BJ (cell line): ENCODE measurements around the gene MINAR1. TPM values are rescaled to one million over a fixed set of nuclear protein-coding genes. Genes with fewer than 3 reads are reported as not detected.

Experiments
- CTCF ChIA-PET: fragments of 350-600 bp; formaldehyde crosslinking; extraction: SDS; loops from one replicate; lab custom pipeline; 2021; ENCODE audit warnings: antibody characterized with exemption, inconsistent platforms; lab: Yijun Ruan, JAX
- POLR2A ChIA-PET: fragments of 300-600 bp; sonication (Branson Sonifier 250); formaldehyde crosslinking; extraction: SDS; loops from one replicate; lab custom pipeline; 2021; ENCODE audit warnings: antibody characterized with exemption; lab: Charles Lee
- DNase-seq: peaks from one replicate; pipeline ENCODE4 v3.0.0-alpha.2; 2011; ENCODE audit warnings: low read depth
- H3K27me3 ChIP-seq: 2 replicates; pipeline ENCODE4 v1.6.0; 2011; ENCODE audit warnings: low read length; ENCODE audit not compliant: control insufficient read depth, insufficient read depth
- H3K36me3 ChIP-seq: 2 replicates; pipeline ENCODE4 v1.5.1; 2011; ENCODE audit warnings: low read length; ENCODE audit not compliant: control insufficient read depth, insufficient read depth
- H3K4me3 ChIP-seq: 2 replicates; pipeline ENCODE4 v1.5.1; 2011; ENCODE audit warnings: low read depth, mild to moderate bottlenecking, control low read depth, low read length
- CTCF ChIP-seq: IDR thresholded peaks from 2 replicates; pipeline ENCODE4 v1.5.1; 2011; ENCODE audit warnings: low read depth, mild to moderate bottlenecking, control low read depth, inconsistent platforms, low read length, moderate library complexity; ENCODE audit not compliant: insufficient read depth
- polyA plus RNA-seq: library from polyadenylated mRNA; depleted of rRNA; stranded (reverse); fragments of >200 nt; gene quantifications from 2 replicates; pipeline ENCODE4 v1.2.3, GENCODE V29; 2011

Gene MINAR1
- polyA plus RNA-seq, 1 experiment, result 0.37 TPM

GRCh38 chr15:79455361-79455760 is 23.2 kb downstream of the MINAR1 start:
- POLR2A ChIA-PET, result interaction anchor here (0.6 kb wide), 1 partner anchor 374 kb away, joined by 4 read pairs; no protein-coding TSS in a partner anchor
- Histone ChIP-seq H3K36me3 (no peaks in the 10 kb centered on the region), H3K4me3 (no peak overlapping the region), H3K27me3 (no peaks in the 10 kb centered on the region)
- CTCF ChIA-PET, result no interaction called here
- DNase-seq, result no peak
- no peak for TF ChIP-seq CTCF

- ChIA-PET CTCF (no interaction called here), POLR2A (no interaction called here)
- Histone ChIP-seq H3K4me3 (no peak overlapping the region), H3K36me3 (no peaks in the 10 kb centered on the region), H3K27me3 (no peaks in the 10 kb centered on the region)
- no peak for TF ChIP-seq CTCF
- no peak for DNase-seq
Observed at GRCh38 chr15:79455943-79456342, 23.8 kb downstream of the MINAR1 start.

DNA sequence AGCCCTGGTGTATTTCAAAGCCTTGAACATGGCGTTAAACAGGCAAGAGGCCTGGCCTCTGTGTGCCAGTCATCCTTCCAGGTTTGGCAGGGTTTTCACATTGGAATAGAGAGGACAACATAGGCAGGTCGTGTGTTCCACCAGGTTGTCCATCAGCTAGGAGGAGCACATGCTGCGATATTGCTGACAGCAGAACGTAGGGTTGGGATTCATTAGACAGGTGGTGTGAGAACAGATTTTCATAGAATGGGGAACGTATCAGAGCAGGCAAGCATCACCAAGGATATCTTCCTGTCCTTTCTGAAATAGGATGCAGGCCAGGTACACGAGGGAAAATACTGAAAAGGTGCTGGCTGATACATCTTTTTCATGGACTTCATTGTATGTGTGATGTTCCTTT is 26.4 kb downstream of the MINAR1 start:
- DNase-seq, result no peak
- no peaks in the 10 kb centered on the region for H3K36me3 ChIP-seq
- ChIA-PET CTCF (no interaction called here), POLR2A (no interaction called here)
- H3K4me3 ChIP-seq, result no peak overlapping the region
- no peak for TF ChIP-seq CTCF
- H3K27me3 ChIP-seq, result no peaks in the 10 kb centered on the region

GRCh38 chr15:79459666-79460065 is 27.5 kb downstream of the MINAR1 start:
- no peak overlapping the region for H3K4me3 ChIP-seq
- TF ChIP-seq CTCF, result no peak
- no peak for DNase-seq
- no peaks in the 10 kb centered on the region for H3K27me3 ChIP-seq
- CTCF ChIA-PET, result interaction anchor here (1.0 kb wide), 1 partner anchor 9 kb away, joined by 4 read pairs; no protein-coding TSS in a partner anchor
- POLR2A ChIA-PET, result no interaction called here
- H3K36me3 ChIP-seq, result no peaks in the 10 kb centered on the region

GRCh38 chr15:79463043-79463780 is 31.1 kb downstream of the MINAR1 start:
- POLR2A ChIA-PET, result no interaction called here
- no peaks in the 10 kb centered on the region for H3K27me3 ChIP-seq

More at GRCh38 chr15:79463043-79463780, 31.1 kb downstream of the MINAR1 start:
- no peak for DNase-seq
- CTCF ChIA-PET, result interaction anchor here (1.1 kb wide), 2 partner anchors 11 to 82 kb away, joined by 3 read pairs; no protein-coding TSS in a partner anchor
- no peak overlapping the region for H3K4me3 ChIP-seq
- no peak for TF ChIP-seq CTCF
- H3K36me3 ChIP-seq, result no peaks in the 10 kb centered on the region
